GM12878 (cell line): Measurements from ENCODE around the gene CLASRP. TPM values are rescaled to one million over a fixed set of nuclear protein-coding genes. Genes with fewer than 3 reads are reported as not detected.

ENCODE experiments used
- ASH2L ChIP-seq: fragments of 300-600, 200-600 bp; sonication (generic); IDR thresholded peaks from 2 replicates; pipeline ENCODE4 v1.6.1; 2017; ENCODE audit warnings: low read depth, mild to moderate bottlenecking, borderline replicate concordance
- ATF7 ChIP-seq: fragments of 450-650 bp; IDR thresholded peaks from 2 replicates; pipeline ENCODE4 v1.6.1; 2016; ENCODE audit warnings: low read depth, mild to moderate bottlenecking
- BCL11A ChIP-seq: IDR thresholded peaks from 2 replicates; pipeline ENCODE4 v1.6.1; 2011; ENCODE audit warnings: low read depth, low read length
- CREB1 ChIP-seq: IDR thresholded peaks from 2 replicates; pipeline ENCODE4 v1.6.1; 2012; ENCODE audit warnings: low read depth, mild to moderate bottlenecking, inconsistent platforms
- CREM ChIP-seq: IDR thresholded peaks from 2 replicates; pipeline ENCODE4 v1.6.1; 2014; ENCODE audit warnings: antibody characterized with exemption, low read depth
- HDAC6 ChIP-seq: fragments of 200-600 bp; sonication (generic); IDR thresholded peaks from one replicate; pipeline ENCODE4 v1.8.0; 2017; ENCODE audit warnings: antibody characterized with exemption; ENCODE audit not compliant: unreplicated experiment
- HSF1 ChIP-seq: fragments of 150-350 bp; IDR thresholded peaks from 2 replicates; pipeline ENCODE4 v1.6.1; 2014; ENCODE audit warnings: mild to moderate bottlenecking, low read depth, low read length
- IKZF1 ChIP-seq: fragments of 450-650 bp; conservative IDR thresholded peaks from 2 replicates; pipeline ENCODE4 v1.6.1; 2017; ENCODE audit warnings: antibody characterized with exemption, mild to moderate bottlenecking
- KAT2A ChIP-seq: conservative IDR thresholded peaks from 2 replicates; pipeline ENCODE4 v1.6.1; 2011; ENCODE audit warnings: low read depth, low read length; ENCODE audit not compliant: control insufficient read depth
- MEF2B ChIP-seq: fragments of 450-650 bp; IDR thresholded peaks from 2 replicates; pipeline ENCODE4 v1.6.1; 2018; ENCODE audit warnings: mild to moderate bottlenecking, moderate library complexity; ENCODE audit not compliant: partially characterized antibody, poor library complexity, severe bottlenecking
- MTA3 ChIP-seq: IDR thresholded peaks from 2 replicates; pipeline ENCODE4 v1.6.1; 2012; ENCODE audit warnings: low read length, inconsistent platforms, borderline replicate concordance
- MYC ChIP-seq: IDR thresholded peaks from 2 replicates; pipeline ENCODE4 v1.6.1; 2011; ENCODE audit warnings: mild to moderate bottlenecking, low read length, moderate library complexity, inconsistent platforms; ENCODE audit not compliant: insufficient read depth, insufficient replicate concordance, insufficient read length, severe bottlenecking
- NFXL1 ChIP-seq: fragments of 450-650 bp; IDR thresholded peaks from 2 replicates; pipeline ENCODE4 v1.6.1; 2017; ENCODE audit warnings: antibody characterized with exemption, mild to moderate bottlenecking, borderline replicate concordance
- NKRF ChIP-seq: fragments of 450-650 bp; conservative IDR thresholded peaks from 2 replicates; pipeline ENCODE4 v1.6.1; 2017; ENCODE audit warnings: mild to moderate bottlenecking, moderate library complexity
- NR2C2 ChIP-seq: IDR thresholded peaks from 2 replicates; pipeline ENCODE4 v1.6.1; 2011; ENCODE audit warnings: borderline replicate concordance, low read depth; ENCODE audit not compliant: control insufficient read depth, insufficient read length
- RELA ChIP-seq: fragments of 450-650 bp; IDR thresholded peaks from 2 replicates; pipeline ENCODE4 v1.8.0; 2014; ENCODE audit warnings: borderline replicate concordance; ENCODE audit not compliant: partially characterized antibody
- RELB ChIP-seq: fragments of 450-650 bp; IDR thresholded peaks from 2 replicates; pipeline ENCODE4 v1.6.1; 2017; ENCODE audit warnings: low read depth, mild to moderate bottlenecking, moderate library complexity
- SP1 ChIP-seq: IDR thresholded peaks from one replicate; pipeline ENCODE4 v1.6.1; 2011; ENCODE audit warnings: low read depth, low read length
- SPI1 ChIP-seq: IDR thresholded peaks from 2 replicates; pipeline ENCODE4 v1.6.1; 2011; ENCODE audit warnings: low read depth, mild to moderate bottlenecking, low read length, moderate library complexity, borderline replicate concordance; ENCODE audit not compliant: insufficient read depth
- SREBF1 ChIP-seq: IDR thresholded peaks from 2 replicates; pipeline ENCODE4 v1.6.1; 2012; ENCODE audit warnings: mild to moderate bottlenecking, low read length
- TARDBP ChIP-seq: IDR thresholded peaks from 2 replicates; pipeline ENCODE4 v1.6.1; 2016; ENCODE audit warnings: borderline replicate concordance
- ZBED1 ChIP-seq: IDR thresholded peaks from 2 replicates; pipeline ENCODE4 v1.6.1; 2016; ENCODE audit warnings: borderline replicate concordance
- ZBTB40 ChIP-seq: fragments of 450-650 bp; IDR thresholded peaks from 2 replicates; pipeline ENCODE4 v1.6.1; 2016; ENCODE audit warnings: mild to moderate bottlenecking, moderate library complexity, borderline replicate concordance
- polyA plus RNA-seq, 11 experiments: library from polyadenylated mRNA; depleted of rRNA in 4 of 11; unstranded in 6 of 11; stranded (reverse) in 5 of 11; fragments of >200 nt; fragmentation: Nextera tagmentation in 4 of 11; fragmentation: Illumina TruSeq in 1 of 11; extraction: Ambion mirVana in 4 of 11; extraction: Trizol in 1 of 11; gene quantifications; 1 replicate in 1 of 11; 2 replicates in 10 of 11; pipeline versions ENCODE4 v1.2.1 to v1.2.3, GENCODE V29; 2011 to 2016; ENCODE audit warnings: inconsistent platforms in 2 of 11, missing spikeins in 2 of 11, low read depth in 1 of 11
- total RNA-seq, 4 experiments: library from RNA; depleted of rRNA in 3 of 4; stranded (reverse); fragments of >200 nt in 3 of 4; fragmentation: Illumina TruSeq in 1 of 4; extraction: Trizol in 1 of 4; gene quantifications; 2 replicates each; pipeline versions ENCODE4 v1.2.1 to v1.2.3, GENCODE V29; 2013 to 2021

Gene CLASRP
- total and polyA plus RNA-seq, 10 of the 15 experiments (the other 5 are each of a cell fraction or from before 2014, with no cell fraction given): 0.68 to 75.8 (median 30.2) TPM

- no peak for TF ChIP-seq BCL11A
- TF ChIP-seq ASH2L: no peak
- no peak for TF ChIP-seq ZBTB40
- TF ChIP-seq ATF7: no peak
- TF ChIP-seq NFXL1: no peak
- no peak for TF ChIP-seq MYC
- TF ChIP-seq ZBED1: no peak
- no peak for TF ChIP-seq CREM
- no peak for TF ChIP-seq NKRF
- peak; percentile 28 for TF ChIP-seq RELA
- no peak for TF ChIP-seq NR2C2
- TF ChIP-seq HSF1: no peak
- no peak for TF ChIP-seq SP1
- TF ChIP-seq KAT2A: no peak
- TF ChIP-seq RELB: 0 out of 2 replicates have a peak, but pooled peaks have one; percentile 51
- TF ChIP-seq HDAC6: no peak
- TF ChIP-seq SPI1: peak; percentile 43; the same call in 1 of the 2 replicates
- TF ChIP-seq TARDBP: no peak
- TF ChIP-seq IKZF1: 0 out of 2 replicates have a peak, but pooled peaks have one; percentile 41
- TF ChIP-seq MTA3: no peak
- TF ChIP-seq MEF2B: peak; percentile 59
- no peak for TF ChIP-seq SREBF1
- TF ChIP-seq CREB1: no peak
Observed at GRCh38 chr19:44990459-44990858, 48.4 kb upstream of the CLASRP start (continued).
